Immature natural killer cell (primary cell): ENCODE data around the gene DMBX1. TPM values are rescaled to one million over a fixed set of nuclear protein-coding genes. Genes with fewer than 3 reads are reported as not detected.

Experiments used
- DNase-seq, 3 donors: peaks; one replicate each; pipeline ENCODE4 v3.0.0; 2022; ENCODE audit warnings: mixed read lengths in 1 of 3
- H3K27ac Mint-ChIP-seq, 6 donors: one replicate each; pipeline ENCODE4 v1.8.0; 2020; ENCODE audit warnings: mixed read lengths in 6 of 6, mild to moderate bottlenecking in 5 of 6, inconsistent platforms in 4 of 6, moderate library complexity in 3 of 6
- H3K27me3 Mint-ChIP-seq, 3 donors: one replicate each; pipeline ENCODE4 v1.8.0; 2020 to 2021; ENCODE audit warnings: low read depth in 3 of 3, mild to moderate bottlenecking in 3 of 3, mixed read lengths in 3 of 3, moderate library complexity in 3 of 3, inconsistent platforms in 1 of 3
- H3K36me3 Mint-ChIP-seq, 3 donors: one replicate each; pipeline ENCODE4 v1.8.0; 2020; ENCODE audit warnings: mixed read lengths in 3 of 3, inconsistent platforms in 2 of 3, mild to moderate bottlenecking in 2 of 3
- H3K4me1 Mint-ChIP-seq, 2 donors: one replicate each; pipeline ENCODE4 v1.8.0; 2020; ENCODE audit warnings: inconsistent platforms in 2 of 2, mild to moderate bottlenecking in 2 of 2, mixed read lengths in 2 of 2, moderate library complexity in 1 of 2
- H3K4me3 Mint-ChIP-seq, 5 donors: one replicate each; pipeline ENCODE4 v1.8.0; 2020; ENCODE audit warnings: mild to moderate bottlenecking in 5 of 5, mixed read lengths in 5 of 5, inconsistent platforms in 3 of 5, moderate library complexity in 3 of 5
- H3K9me3 Mint-ChIP-seq, 6 donors: one replicate each; pipeline ENCODE4 v1.8.0; 2020; ENCODE audit warnings: mild to moderate bottlenecking in 6 of 6, mixed read lengths in 6 of 6, inconsistent platforms in 4 of 6, moderate library complexity in 3 of 6
- polyA plus RNA-seq, 3 donors: library from polyadenylated mRNA; unstranded; fragments of 300-500 nt; fragmentation: Illumina TruSeq; gene quantifications; one replicate each; pipeline ENCODE4 v1.2.3, GENCODE V29; 2021

Gene DMBX1
- polyA plus RNA-seq, 3 donors from 2014 or later, result not detected

DNA sequence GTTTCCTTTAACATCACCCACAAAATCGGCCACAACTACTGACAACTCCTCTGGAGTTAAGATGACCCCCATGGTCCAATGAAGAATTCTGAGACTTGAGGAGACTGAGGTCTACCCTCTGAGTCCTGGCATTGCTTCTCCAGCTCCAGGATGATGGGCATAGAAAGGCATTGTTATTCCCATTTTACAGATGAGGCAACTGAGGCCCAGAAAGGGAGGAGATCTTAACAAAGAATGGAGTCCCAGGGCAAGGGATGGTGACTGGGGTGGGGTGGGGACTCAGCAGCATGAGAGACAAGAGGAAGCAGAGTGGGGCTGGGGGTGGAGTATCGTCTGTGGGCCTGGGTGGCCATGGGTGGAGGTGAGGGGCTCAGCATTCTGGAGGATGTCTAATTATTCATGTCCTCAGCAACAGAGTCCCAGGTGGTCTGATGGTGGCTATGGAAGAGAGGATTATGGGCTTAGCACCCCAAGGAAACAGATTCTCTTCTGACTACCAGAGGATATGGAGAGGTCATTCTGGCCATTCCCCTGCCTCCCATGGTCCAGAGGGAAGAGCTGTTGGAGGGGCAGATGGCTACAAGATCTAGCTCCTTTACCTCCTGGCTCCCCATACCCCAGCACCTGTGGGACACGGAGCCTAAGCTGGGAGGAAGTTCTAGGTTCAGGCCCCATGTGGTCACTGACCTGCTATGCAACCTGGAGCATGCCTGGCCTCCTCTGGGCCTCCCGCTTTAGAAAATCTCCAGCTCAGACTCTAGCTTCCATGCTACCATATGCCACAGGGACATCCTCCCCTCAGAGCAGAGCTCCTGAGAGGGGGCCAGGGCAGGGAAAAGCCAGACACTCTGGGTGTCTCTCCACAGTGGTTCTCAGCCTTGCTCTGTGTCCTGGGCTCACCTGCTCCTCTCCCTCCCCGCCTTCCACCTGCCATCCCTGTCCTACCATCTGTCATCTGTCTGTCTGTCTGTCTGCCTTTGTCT, 37.4 kb upstream of the DMBX1 start:
- no peak for DNase-seq
- Mint-ChIP-seq H3K9me3 (no peaks in the 10 kb centered on the region), H3K36me3 (no peaks in the 10 kb centered on the region), H3K4me3 (no peak overlapping the region), H3K27me3 (peaks cover 11 to 47% (median 15%) of the 10 kb centered on the region in 3 donors), H3K27ac (no peak overlapping the region), H3K4me1 (peaks cover 0 to 4% of the 10 kb centered on the region in 2 donors)

DNA sequence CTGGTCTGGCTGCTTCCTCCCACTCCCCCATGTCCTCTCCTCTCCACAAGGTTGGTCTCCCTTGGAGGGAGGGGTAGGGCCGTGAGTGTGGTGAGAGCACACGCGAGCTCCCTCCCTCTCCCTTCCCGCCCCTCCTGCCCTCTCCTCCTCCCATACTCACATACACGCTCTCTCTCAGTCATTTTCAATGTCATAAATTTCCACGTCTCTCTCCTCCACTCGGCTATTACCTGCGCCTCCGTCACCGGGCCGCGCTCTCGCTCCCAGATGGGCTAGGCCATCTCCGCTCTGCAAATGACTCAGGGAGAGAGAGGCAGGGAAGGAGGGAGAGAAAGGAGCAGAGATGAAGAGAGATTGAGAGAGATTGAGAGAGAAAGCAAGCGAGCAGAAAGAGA, 36.7 kb upstream of the DMBX1 start:
- no peak for DNase-seq
- H3K9me3 Mint-ChIP-seq, result no peaks in the 10 kb centered on the region
- peaks cover 8 to 44% (median 15%) of the 10 kb centered on the region in 3 donors for H3K27me3 Mint-ChIP-seq
- no peaks in the 10 kb centered on the region for H3K36me3 Mint-ChIP-seq
- peaks cover 0 to 4% of the 10 kb centered on the region in 2 donors for H3K4me1 Mint-ChIP-seq
- H3K27ac Mint-ChIP-seq, result peak overlapping the region in 1 of 6 donors; percentile 62
- no peak overlapping the region for H3K4me3 Mint-ChIP-seq

DNA sequence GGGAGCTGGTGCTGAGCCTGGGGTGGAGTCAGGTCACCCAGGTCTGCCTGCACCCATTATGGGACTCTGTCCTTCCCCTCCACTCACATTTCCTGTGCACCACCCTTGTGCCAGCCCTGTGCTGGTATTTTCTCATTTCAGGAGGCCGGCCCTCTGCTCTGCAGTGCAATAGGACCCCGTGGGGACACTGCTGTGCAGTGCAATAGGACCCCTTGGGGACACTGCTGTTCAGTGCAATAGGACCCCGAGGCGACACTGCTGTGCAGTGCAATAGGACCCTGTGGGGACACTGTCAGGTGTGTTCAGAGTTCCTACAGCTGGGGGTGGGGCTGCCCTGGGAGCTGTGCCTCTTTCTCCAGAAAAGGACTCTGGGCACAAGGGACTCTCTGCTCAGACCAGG, 36.2 kb upstream of the DMBX1 start:
- Mint-ChIP-seq H3K36me3 (no peaks in the 10 kb centered on the region), H3K27ac (peak overlapping the region in 1 of 6 donors; percentile 62), H3K9me3 (no peaks in the 10 kb centered on the region), H3K4me1 (peaks cover 0 to 3% of the 10 kb centered on the region in 2 donors), H3K4me3 (no peak overlapping the region), H3K27me3 (peaks cover 8 to 45% (median 16%) of the 10 kb centered on the region in 3 donors)
- DNase-seq, result no peak

DNA sequence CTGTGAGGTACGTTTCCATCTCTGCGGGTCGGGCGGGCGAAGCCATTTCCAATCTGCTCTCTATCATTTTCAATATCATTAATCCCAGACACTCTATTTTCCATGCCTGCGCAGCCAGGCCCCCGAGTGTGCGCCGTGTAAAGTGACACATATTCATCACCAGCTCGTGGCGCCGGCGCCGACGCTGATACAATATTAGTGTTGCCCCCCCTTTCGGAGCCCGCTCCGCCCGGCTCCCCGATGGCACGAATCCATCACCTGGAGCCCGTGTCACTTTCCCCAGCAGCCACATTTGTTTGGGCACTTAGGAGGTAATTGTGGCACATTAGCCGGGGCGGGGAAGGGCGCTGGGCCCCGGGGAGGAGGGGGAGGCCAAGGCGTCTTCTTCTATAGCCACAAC, 33.7 kb upstream of the DMBX1 start:
- Mint-ChIP-seq H3K4me3 (no peak overlapping the region), H3K36me3 (no peaks in the 10 kb centered on the region), H3K9me3 (no peaks in the 10 kb centered on the region), H3K27ac (no peak overlapping the region), H3K4me1 (no peaks in the 10 kb centered on the region), H3K27me3 (peaks cover 6 to 28% (median 14%) of the 10 kb centered on the region in 3 donors)
- no peak for DNase-seq

DNA sequence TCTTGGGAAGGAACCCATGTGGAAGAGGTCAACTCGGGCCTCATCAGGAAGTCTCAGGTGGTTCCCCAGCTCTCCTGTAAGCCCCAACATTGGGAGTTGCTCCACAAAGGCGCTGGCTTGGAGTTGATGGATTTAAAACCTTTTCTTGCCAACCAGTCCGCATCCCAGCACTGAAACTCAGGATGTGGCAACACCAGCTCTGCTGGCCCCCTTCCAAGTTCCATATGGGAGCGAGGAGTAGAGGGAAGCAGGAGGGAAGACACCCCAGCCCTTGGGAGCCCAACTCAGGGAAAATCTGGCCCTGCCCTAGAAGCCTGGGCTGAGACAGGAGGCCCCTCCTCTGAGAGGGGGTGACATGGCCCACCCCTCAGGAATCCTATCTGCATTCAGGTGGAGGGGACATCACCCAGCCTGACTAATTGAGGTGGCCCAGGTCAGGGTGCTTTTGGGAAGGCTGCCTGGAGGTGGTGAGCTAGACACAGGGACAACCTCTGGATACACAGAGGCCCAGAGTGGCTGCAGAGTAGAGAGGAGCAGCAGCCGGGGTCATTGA, 33.1 kb upstream of the DMBX1 start:
- peaks cover 6 to 23% (median 11%) of the 10 kb centered on the region in 3 donors for H3K27me3 Mint-ChIP-seq
- no peak overlapping the region for H3K27ac Mint-ChIP-seq
- H3K9me3 Mint-ChIP-seq, result peaks cover 0 to 2% (median 0%) of the 10 kb centered on the region in 6 donors
- H3K36me3 Mint-ChIP-seq, result no peaks in the 10 kb centered on the region
- H3K4me1 Mint-ChIP-seq, result no peaks in the 10 kb centered on the region
- no peak overlapping the region for H3K4me3 Mint-ChIP-seq
- no peak for DNase-seq

DNA sequence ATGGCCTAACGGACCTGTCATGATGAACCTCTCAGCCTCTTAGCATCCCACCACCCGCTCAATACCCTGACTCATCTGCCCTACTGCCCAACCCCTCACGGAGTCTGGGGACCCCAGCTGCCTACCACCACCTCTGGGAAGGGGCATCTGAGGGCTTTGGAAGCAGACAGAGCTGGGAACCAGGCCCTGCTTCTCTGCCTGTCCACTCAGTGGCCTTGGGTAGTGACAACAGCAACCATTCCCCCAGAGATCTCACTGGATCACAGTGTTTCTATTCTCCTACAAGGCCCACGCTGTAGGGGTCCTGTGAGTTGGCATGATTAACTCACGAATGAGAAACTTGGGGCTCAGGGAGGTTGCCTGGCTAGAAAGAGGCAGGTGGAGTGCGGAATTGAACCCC, 32.5 kb upstream of the DMBX1 start:
- no peak for DNase-seq
- no peaks in the 10 kb centered on the region for H3K4me1 Mint-ChIP-seq
- H3K27ac Mint-ChIP-seq, result no peak overlapping the region
- H3K4me3 Mint-ChIP-seq, result no peak overlapping the region
- peaks cover 0 to 2% (median 0%) of the 10 kb centered on the region in 6 donors for H3K9me3 Mint-ChIP-seq
- peaks cover 6 to 20% (median 11%) of the 10 kb centered on the region in 3 donors for H3K27me3 Mint-ChIP-seq
- H3K36me3 Mint-ChIP-seq, result no peaks in the 10 kb centered on the region

DNA sequence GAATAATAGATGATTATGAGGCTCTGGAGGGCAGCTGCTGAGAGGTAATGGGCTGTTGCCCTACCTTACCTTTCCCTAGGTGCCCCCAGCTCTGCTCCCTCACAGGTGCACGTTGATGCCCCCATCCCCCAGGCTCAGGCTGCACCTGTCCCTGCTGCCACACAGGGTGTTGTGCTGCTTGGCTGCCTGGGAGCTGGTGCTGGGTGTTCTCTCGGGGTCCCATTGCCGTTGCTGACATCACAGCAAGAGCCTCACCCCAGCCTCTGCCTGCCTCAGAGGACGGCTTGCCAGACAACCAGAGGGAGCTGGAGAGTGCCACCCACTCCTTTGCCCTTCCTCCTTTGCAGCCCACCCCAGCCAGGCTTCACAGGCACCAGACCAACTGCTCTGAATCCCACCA, 31.4 kb upstream of the DMBX1 start:
- Mint-ChIP-seq H3K36me3 (no peaks in the 10 kb centered on the region), H3K9me3 (peaks cover 0 to 2% (median 0%) of the 10 kb centered on the region in 6 donors), H3K27ac (no peak overlapping the region), H3K4me3 (no peak overlapping the region), H3K27me3 (peaks cover 8 to 16% (median 11%) of the 10 kb centered on the region in 3 donors), H3K4me1 (no peaks in the 10 kb centered on the region)
- DNase-seq, result no peak

DNA sequence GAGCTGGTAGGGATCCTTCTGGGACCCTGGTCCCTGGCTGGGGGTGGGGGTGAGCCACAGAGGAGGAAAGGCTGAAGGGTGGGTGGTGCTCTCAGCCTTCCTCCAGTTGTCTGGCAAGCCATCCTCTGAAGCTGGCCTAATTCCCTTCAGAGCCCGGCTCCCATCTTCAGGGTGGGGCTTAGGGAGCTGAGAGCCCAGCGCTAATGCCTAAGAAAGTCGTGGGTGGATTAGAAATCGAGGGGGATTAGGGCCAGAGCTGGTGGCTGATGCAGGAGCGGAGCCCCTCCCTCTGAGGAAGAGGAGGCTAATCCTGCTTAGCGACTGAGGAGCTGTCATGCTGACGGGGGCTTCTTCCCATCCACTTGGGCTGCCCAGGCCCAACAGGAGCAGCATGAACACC, 30.8 kb upstream of the DMBX1 start:
- Mint-ChIP-seq H3K4me1 (no peaks in the 10 kb centered on the region), H3K27ac (no peak overlapping the region), H3K27me3 (peaks cover 6 to 16% (median 9%) of the 10 kb centered on the region in 3 donors), H3K4me3 (no peak overlapping the region), H3K9me3 (peaks cover 0 to 2% (median 0%) of the 10 kb centered on the region in 6 donors), H3K36me3 (no peaks in the 10 kb centered on the region)
- DNase-seq, result no peak

DNA sequence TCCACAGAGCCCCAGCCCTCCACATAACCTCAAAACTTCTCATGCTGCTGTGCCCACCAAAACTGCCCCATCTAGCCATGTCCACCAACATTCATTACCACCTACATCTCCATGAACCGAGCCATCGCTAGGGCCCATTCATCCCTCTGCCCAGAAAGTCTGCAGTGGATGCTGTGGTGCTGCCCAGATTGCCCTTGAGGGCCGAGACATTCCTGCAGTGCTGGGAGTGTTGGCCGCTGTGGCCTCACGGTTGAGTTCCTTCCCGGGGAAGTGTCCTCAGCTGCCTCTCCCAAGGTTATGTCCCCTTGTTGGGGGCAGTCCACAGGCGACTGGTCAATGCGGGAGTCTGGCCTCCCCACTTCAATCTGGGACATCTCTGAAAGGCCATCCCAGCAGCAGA, 30.3 kb upstream of the DMBX1 start:
- H3K4me3 Mint-ChIP-seq, result no peak overlapping the region
- H3K9me3 Mint-ChIP-seq, result peaks cover 0 to 2% (median 0%) of the 10 kb centered on the region in 6 donors
- no peaks in the 10 kb centered on the region for H3K4me1 Mint-ChIP-seq
- DNase-seq, result no peak
- H3K36me3 Mint-ChIP-seq, result no peaks in the 10 kb centered on the region
- H3K27me3 Mint-ChIP-seq, result peaks cover 5 to 16% (median 7%) of the 10 kb centered on the region in 3 donors
- no peak overlapping the region for H3K27ac Mint-ChIP-seq

DNA sequence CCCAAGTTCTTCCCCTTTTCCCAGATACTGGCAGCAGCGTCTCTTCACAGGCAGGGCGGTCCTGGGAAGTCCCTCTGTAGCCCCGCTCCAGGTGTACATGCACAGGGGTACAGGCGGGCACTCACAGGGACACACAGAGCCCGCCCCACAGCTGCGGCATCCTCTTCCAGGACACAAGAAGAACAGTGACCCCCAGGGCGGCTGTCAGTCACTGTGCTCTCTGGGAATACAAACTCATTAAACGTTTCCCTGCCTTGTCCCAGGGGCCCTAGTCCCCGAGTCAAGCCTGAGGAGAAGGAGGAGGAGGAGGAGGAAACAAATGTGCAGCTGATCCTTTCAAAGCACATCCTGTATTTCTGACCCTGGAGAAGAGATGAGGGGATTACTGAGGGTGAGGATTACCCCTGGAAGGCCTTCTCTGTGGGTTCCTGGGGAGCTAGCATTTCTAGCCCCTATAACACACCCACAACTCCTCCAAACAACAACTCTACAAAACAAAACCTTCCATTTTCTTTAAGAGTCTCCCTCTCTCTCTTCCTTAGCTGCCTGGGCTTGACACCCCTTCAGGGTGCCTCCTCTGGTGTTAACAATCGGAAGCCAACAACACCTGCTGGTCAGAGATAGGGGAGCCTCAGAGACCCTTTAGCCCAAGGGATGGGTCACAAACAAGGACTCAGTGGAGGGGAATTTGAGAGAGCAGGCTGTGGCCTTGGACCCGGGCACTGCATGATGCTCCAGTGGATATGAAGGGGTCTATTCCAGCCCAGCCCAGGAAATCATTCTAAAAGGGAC, 28.4 kb upstream of the DMBX1 start:
- peaks cover 0 to 2% (median 0%) of the 10 kb centered on the region in 6 donors for H3K9me3 Mint-ChIP-seq
- no peaks in the 10 kb centered on the region for H3K36me3 Mint-ChIP-seq
- DNase-seq, result no peak
- H3K4me3 Mint-ChIP-seq, result no peak overlapping the region
- H3K27ac Mint-ChIP-seq, result no peak overlapping the region
- H3K4me1 Mint-ChIP-seq, result peaks cover 0 to 3% of the 10 kb centered on the region in 2 donors
- H3K27me3 Mint-ChIP-seq, result peaks cover 9 to 19% (median 11%) of the 10 kb centered on the region in 3 donors

DNA sequence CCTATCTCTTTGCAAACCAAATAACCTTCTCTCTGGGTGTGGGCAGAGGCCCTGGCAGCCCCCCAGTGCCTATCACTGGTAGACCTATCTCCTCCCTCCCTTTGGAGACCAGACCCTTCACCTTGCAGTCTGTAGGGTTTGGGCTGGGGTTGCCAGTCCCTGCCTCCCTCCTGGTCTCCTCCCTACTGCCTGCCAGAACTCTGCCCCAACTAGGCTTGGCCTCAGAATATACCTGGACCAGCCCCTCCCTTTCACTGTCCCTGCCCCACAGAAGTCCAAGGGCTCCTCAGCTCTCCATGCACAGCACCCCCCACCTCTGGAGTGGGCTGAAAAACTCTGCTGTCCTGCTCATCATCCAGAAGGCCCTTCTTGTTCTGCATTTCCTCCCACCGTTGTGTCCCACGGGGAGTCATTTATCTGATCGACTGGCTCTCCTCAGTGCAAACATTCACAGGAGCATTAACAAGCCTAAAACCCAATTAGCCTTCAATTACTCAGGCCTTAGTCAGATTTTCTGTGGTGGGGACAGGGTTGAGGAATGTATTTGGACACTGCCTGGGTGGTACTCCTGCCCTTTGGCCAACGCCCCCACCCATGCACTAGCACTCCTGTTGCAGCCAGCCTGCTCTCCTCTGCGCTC, 27.7 kb upstream of the DMBX1 start:
- no peak overlapping the region for H3K27ac Mint-ChIP-seq
- H3K27me3 Mint-ChIP-seq, result peaks cover 9 to 20% (median 11%) of the 10 kb centered on the region in 3 donors

DNA sequence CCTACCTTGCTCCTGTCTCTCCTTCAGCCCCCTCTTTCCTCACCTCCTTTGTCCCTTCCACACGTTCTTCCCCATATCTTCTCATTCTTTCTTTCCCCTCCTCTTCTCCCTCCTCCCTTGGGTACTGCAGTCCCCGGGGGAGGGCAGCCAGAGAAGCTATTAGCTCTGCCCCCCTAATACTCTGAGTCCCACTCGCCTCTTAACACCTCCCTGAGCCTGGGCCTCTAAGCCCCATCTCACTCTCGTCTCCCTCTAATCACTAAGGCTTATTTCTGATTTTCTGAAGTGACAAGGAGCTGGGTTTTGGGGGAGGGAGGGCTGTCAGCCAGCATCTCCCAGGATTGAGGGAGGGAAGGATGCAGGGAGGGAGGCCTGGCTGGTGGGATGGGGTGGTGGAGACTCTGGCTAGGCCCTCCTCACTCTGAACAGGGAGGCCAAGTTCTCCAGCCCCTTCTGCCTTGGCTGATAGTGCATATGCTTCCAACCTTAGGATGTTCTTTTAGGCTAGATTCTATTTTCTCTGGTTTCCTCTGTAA, 25.6 kb upstream of the DMBX1 start:
- H3K4me3 Mint-ChIP-seq, result no peak overlapping the region
- no peak overlapping the region for H3K27ac Mint-ChIP-seq
- peaks cover 11 to 23% (median 16%) of the 10 kb centered on the region in 3 donors for H3K27me3 Mint-ChIP-seq
- H3K36me3 Mint-ChIP-seq, result no peaks in the 10 kb centered on the region
- DNase-seq, result no peak
- peaks cover 0 to 2% (median 0%) of the 10 kb centered on the region in 6 donors for H3K9me3 Mint-ChIP-seq
- H3K4me1 Mint-ChIP-seq, result peaks cover 9% of the 10 kb centered on the region in 2 donors

More for the DNA sequence above, 27.7 kb upstream of the DMBX1 start:
- no peak overlapping the region for H3K4me3 Mint-ChIP-seq
- no peaks in the 10 kb centered on the region for H3K36me3 Mint-ChIP-seq
- peaks cover 0 to 2% (median 0%) of the 10 kb centered on the region in 6 donors for H3K9me3 Mint-ChIP-seq
- H3K4me1 Mint-ChIP-seq, result peaks cover 2 to 6% of the 10 kb centered on the region in 2 donors
- DNase-seq, result no peak

DNA sequence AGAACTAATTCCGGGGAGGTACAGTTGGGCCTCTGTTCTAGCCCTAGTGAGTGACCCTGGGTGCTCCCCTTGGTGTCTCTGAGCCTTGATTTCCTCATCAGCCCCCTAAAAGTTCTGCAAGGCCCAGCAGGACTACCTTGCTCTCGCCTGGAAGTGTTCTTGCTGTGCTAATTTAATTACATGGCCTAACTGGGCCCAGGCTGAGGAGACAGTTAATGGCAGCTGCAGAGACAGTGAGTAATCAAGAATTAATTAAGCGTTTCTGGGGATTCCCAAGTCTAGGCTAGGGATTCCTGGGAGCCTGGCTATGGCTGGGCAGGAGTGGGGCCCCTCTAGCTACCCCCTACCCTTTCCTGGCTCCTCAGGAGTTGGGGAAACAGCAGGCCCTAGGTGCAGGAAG, 24.7 kb upstream of the DMBX1 start:
- Mint-ChIP-seq H3K36me3 (no peaks in the 10 kb centered on the region), H3K4me3 (no peak overlapping the region), H3K9me3 (peaks cover 0 to 2% (median 0%) of the 10 kb centered on the region in 6 donors), H3K4me1 (peaks cover 9% of the 10 kb centered on the region in 2 donors), H3K27me3 (peaks cover 9 to 29% (median 16%) of the 10 kb centered on the region in 3 donors), H3K27ac (no peak overlapping the region)
- DNase-seq, result no peak
